Right lobe of liver (tissue), 6 donors: ENCODE results near the gene WNT8B. TPM values are rescaled to one million over a fixed set of nuclear protein-coding genes. Genes with fewer than 3 reads are reported as not detected.
A peak's percentile ranks its signal among the peaks of the same experiment; 100 is the strongest.

Source experiments
- ATAC-seq, 4 donors: fragments of 200-7000 bp; cut with Tn5 transposase; one replicate each; pipeline ENCODE4 v1.9.1; 2020; ENCODE audit warnings: mild to moderate bottlenecking in 4 of 4, moderate library complexity in 4 of 4
- DNase-seq, 3 donors: peaks; one replicate each; pipeline ENCODE4 v3.0.0-alpha.2; 2020
- H3K27ac ChIP-seq, 3 donors: fragments of 200-600 bp; one replicate each; pipeline ENCODE4 v1.8.0; 2022
- H3K27me3 ChIP-seq, 2 donors: fragments of 200-600 bp; one replicate each; pipeline ENCODE4 v1.8.0; 2022
- H3K36me3 ChIP-seq, 4 donors: fragments of 200-600 bp; sonication (generic) in 1 of 4; one replicate each; pipeline versions ENCODE4 v1.5.1 to v1.8.0; 2017 to 2022; ENCODE audit warnings: control low read depth in 1 of 4
- H3K4me1 ChIP-seq, 4 donors: fragments of 200-600 bp; sonication (generic) in 1 of 4; one replicate each; pipeline versions ENCODE4 v1.5.1 to v1.8.0; 2017 to 2022; ENCODE audit warnings: control low read depth in 1 of 4
- H3K4me3 ChIP-seq, 3 donors: fragments of 200-600 bp; one replicate each; pipeline ENCODE4 v1.8.0; 2022
- H3K9me3 ChIP-seq, 4 donors: fragments of 200-600 bp; sonication (generic) in 1 of 4; one replicate each; pipeline versions ENCODE4 v1.5.1 to v1.8.0; 2017 to 2022; ENCODE audit warnings: control low read depth in 1 of 4
- POLR2A ChIP-seq: fragments of 450-650 bp; IDR thresholded peaks from one replicate; pipeline ENCODE4 v1.6.1; 2017; ENCODE audit warnings: antibody characterized with exemption, mild to moderate bottlenecking
- WGBS: methylation state at CpG from one replicate; pipeline ENCODE4 v1.1.6; 2018; ENCODE audit warnings: low coverage, low lambda C conversion rate; ENCODE audit not compliant: insufficient coverage; ENCODE audit errors: missing lambda C conversion rate; 5-methylcytosine and 5-hydroxymethylcytosine counted together
- intact Hi-C, 2 donors: fragments of 100-400 bp; cut with DNase I; formaldehyde crosslinking; loops; one replicate each; pipeline versions ENCODE4 v1.11.2 to v1.14.1; 2022
- total RNA-seq, 6 experiments: library from RNA; depleted of rRNA in 2 of 6; stranded (reverse); fragments of >200 nt in 2 of 6; fragmentation: NEBNext Ultra II Directional in 3 of 6; extraction: Animal tissue kit (Norgen Biotek cat#: 25700) in 3 of 6; gene quantifications; one replicate each; pipeline versions ENCODE4 v1.1.0 to v1.2.4, GENCODE V29; 2016 to 2023
- TF ChIP-seq, protein P1 (sequence below), 4 donors: fragments of 200-600 bp in 3 of 4; fragments of 450-650 bp in 1 of 4; IDR thresholded peaks; one replicate each; pipeline versions ENCODE4 v1.5.1 to v1.8.0; 2016 to 2022; ENCODE audit warnings: antibody characterized with exemption in 4 of 4, mild to moderate bottlenecking in 2 of 4
- donor health status: DM: no; HTN: yes; CAD: no.
- donor health status: DM: no; HTN: no; CAD: no.
- donor health status: DM: no; HTN: no; CAD: no.
- donor health status: DM: no; HTN: yes; CAD: no.
- donor health status: DM: no; HTN: yes; CAD: no.

WNT8B gene
- total RNA-seq, 6 experiments from 2014 or later: 0.19 TPM; not detected in 5

DNA sequence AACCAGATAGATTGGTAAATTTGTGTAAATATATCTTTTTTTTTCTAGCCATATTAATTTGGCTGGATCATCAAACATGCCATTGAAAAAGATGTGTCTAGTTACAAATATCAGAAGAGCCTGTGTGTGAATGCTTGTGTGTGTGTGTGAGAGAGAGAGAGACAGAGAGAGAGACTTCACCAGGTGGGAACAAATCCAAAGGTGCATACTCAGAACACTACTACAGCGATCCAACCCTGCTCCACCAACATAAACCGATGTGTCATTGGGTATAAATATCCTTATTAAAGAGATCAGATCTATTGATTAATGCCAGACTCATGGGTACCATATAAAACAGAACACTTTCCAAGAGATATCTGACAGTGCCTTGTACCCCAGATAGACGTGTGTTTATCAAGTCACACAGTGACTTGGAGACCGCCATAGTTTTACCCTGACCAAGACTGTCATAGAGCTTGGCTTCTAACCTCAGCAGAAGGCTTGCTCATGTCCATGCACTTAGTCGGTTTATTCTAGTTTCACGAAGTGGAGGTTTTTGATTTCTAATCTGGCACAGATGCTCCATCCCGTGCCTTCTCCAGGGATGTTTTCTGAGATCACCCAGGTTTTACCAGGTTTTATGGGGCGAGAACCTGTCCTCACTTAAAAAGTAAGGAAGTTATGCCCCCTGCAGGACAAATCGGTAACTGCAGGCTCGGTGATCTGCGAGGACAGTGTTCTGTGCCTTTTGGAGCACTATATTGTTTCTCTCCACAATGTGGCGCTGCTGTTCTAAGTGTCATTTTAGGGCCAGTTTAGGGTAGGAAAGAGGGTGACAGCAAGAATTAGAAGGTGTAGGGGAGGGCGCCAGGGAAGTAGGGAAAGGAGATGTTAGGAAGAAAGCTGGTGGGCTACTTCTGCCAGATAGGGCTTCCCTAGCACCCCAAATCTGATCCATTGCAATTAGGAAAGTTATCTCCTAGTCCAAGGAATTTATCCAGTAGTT, 29.3 kb upstream of the WNT8B start:
- DNase-seq: peak; percentile 85 to 90 (median 85)
- peak; percentile 99 to 100 (median 100) for ATAC-seq
- no peaks in the 10 kb centered on the region for H3K9me3 ChIP-seq
- WGBS: 24% methylated on average over 13 of the region's 13 CpGs
- no peak overlapping the region for H3K4me3 ChIP-seq
- H3K4me1 ChIP-seq: no peaks in the 10 kb centered on the region
- intact Hi-C loops: loop anchor here in 1 of 2 donors (2.0 kb wide), 1 partner anchor 95 kb away; no protein-coding TSS in a partner anchor
- no peaks in the 10 kb centered on the region for H3K36me3 ChIP-seq
- H3K27me3 ChIP-seq: no peaks in the 10 kb centered on the region
- no peak overlapping the region for H3K27ac ChIP-seq
- no peak for TF ChIP-seq POLR2A
- TF ChIP-seq, protein P1, sequence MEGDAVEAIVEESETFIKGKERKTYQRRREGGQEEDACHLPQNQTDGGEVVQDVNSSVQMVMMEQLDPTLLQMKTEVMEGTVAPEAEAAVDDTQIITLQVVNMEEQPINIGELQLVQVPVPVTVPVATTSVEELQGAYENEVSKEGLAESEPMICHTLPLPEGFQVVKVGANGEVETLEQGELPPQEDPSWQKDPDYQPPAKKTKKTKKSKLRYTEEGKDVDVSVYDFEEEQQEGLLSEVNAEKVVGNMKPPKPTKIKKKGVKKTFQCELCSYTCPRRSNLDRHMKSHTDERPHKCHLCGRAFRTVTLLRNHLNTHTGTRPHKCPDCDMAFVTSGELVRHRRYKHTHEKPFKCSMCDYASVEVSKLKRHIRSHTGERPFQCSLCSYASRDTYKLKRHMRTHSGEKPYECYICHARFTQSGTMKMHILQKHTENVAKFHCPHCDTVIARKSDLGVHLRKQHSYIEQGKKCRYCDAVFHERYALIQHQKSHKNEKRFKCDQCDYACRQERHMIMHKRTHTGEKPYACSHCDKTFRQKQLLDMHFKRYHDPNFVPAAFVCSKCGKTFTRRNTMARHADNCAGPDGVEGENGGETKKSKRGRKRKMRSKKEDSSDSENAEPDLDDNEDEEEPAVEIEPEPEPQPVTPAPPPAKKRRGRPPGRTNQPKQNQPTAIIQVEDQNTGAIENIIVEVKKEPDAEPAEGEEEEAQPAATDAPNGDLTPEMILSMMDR (IDR thresholded peaks at IDR 0.05): peak; percentile 98 to 100 (median 100)

DNA sequence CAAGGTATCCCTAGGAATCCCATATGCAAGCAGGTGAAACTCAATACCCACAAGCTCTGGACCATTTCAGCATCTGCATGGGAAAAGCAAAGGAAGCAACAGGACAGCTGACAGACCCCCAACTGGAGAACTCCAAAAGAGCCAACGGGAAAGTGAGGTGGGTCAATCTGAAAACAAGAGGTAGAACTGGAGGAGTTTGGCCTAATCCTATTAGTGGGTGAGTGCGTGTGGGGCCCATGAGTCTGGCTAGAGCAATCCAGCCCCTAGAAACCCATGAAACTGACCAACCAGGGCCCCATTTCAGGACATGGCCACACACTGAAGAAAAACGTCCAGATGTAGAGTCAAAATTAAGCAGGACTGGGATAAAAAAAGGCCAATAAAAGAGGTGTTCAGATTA, 26.6 kb upstream of the WNT8B start:
- no peak for TF ChIP-seq POLR2A
- TF ChIP-seq, protein P1 (IDR thresholded peaks at IDR 0.05): no peak
- 66% methylated on average over 3 of the region's 3 CpGs for WGBS
- H3K36me3 ChIP-seq: no peaks in the 10 kb centered on the region
- no peak for ATAC-seq
- no peaks in the 10 kb centered on the region for H3K4me1 ChIP-seq
- H3K27me3 ChIP-seq: no peaks in the 10 kb centered on the region
- DNase-seq: no peak
- no peaks in the 10 kb centered on the region for H3K9me3 ChIP-seq
- intact Hi-C loops: loop anchor here in 1 of 2 donors (5.0 kb wide), 1 partner anchor 104 kb away; the partner anchor contains the start of gene PKD2L1
- H3K4me3 ChIP-seq: no peak overlapping the region
- H3K27ac ChIP-seq: no peak overlapping the region

DNA sequence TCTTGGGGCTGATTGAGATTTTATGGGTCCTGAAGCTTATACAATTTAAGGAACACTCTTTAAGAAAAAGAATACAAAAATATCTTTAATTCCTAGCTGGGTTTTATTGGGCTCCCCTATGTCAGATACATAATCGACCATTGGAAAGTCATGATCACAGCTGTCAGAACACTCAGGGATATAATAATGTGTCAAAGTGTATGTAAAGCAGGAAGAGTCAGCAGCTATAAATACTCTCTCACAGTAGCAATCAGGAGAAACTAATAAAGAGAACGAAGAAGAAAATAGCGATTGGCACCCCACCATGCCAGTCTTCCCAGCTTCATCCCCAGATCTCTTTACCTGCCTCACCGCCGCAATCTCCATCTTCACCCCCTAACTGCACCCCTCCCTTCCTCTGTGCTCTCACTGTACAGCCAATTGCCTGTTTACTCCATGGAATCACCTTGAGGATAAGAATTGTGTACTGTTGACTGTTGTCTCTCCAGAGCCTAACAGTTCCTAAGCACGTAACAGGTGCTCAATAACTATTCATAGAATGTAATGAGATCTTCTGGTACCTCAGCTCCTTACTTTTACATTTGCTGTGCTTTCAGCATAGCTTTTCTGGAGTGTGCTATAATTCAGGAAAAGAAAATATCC, 24.0 kb upstream of the WNT8B start:
- intact Hi-C loops: loop anchor here in 1 of 2 donors (5.0 kb wide), 1 partner anchor 106 kb away; the partner anchor contains the start of gene PKD2L1
- WGBS: 82% methylated on average over 6 of the region's 6 CpGs
- Histone ChIP-seq H3K4me1 (no peaks in the 10 kb centered on the region), H3K9me3 (no peaks in the 10 kb centered on the region), H3K27me3 (no peaks in the 10 kb centered on the region), H3K27ac (no peak overlapping the region), H3K4me3 (no peak overlapping the region), H3K36me3 (no peaks in the 10 kb centered on the region)
- TF ChIP-seq, protein P1 (IDR thresholded peaks at IDR 0.05): no peak
- ATAC-seq: no peak
- DNase-seq: no peak

DNA sequence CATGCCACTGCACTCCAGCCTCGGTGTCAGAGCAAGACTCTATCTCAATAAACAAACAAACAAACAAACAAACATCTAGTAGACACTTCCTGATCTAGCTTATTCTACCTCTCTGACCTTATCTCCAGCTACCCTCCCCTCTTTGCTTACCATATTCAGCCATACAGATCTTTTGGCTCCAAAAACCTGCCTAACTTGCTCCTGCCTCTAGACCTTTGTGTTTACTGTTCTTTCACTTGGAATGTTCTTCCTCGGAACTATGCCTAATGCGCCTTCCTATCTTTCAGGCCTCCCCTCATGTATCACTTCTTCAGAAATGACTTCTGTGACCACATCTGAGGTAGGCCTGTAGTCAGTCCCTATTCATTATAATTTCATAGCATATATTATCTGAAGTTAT, 20.3 kb upstream of the WNT8B start:
- H3K4me1 ChIP-seq: no peaks in the 10 kb centered on the region
- ATAC-seq (no peak), DNase-seq (no peak)
- H3K4me3 ChIP-seq: no peak overlapping the region
- intact Hi-C loops: loop anchor here in 1 of 2 donors (10.0 kb wide), 1 partner anchor 62 kb away; no protein-coding TSS in a partner anchor
- H3K27me3 ChIP-seq: no peaks in the 10 kb centered on the region
- WGBS: 74% methylated on average over 3 of the region's 3 CpGs
- H3K27ac ChIP-seq: no peak overlapping the region
- TF ChIP-seq, protein P1 (IDR thresholded peaks at IDR 0.05): no peak
- TF ChIP-seq POLR2A: no peak
- H3K9me3 ChIP-seq: no peaks in the 10 kb centered on the region
- no peaks in the 10 kb centered on the region for H3K36me3 ChIP-seq
